Measurements from ENCODE around the gene ROMO1. TPM values are rescaled to one million over a fixed set of nuclear protein-coding genes. Genes with fewer than 3 reads are reported as not detected.

The ROMO1 gene
- total and polyA plus RNA-seq, 2 experiments from 2014 or later, result 152 to 881 TPM

DNA sequence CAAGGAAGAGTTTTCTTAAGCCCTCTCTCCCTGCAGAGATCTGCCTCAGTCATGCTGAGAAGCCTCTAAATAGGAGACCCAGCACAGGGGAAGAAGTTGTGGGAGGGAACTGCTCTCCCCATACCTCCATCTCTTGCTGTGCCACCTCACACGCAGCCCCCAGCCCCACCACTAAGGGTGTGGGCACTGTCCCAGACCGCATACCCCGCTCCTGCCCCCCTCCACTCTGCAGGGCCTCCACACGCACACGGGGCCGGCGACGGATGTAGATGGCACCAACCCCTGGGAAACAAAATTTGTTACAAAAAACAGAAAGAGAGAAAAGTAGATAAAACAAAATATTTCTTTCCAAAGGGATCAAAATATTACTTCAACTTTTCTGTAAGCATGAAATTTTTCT is 24.3 kb upstream of the ROMO1 start (continued):
- TF ChIP-seq, protein P1, sequence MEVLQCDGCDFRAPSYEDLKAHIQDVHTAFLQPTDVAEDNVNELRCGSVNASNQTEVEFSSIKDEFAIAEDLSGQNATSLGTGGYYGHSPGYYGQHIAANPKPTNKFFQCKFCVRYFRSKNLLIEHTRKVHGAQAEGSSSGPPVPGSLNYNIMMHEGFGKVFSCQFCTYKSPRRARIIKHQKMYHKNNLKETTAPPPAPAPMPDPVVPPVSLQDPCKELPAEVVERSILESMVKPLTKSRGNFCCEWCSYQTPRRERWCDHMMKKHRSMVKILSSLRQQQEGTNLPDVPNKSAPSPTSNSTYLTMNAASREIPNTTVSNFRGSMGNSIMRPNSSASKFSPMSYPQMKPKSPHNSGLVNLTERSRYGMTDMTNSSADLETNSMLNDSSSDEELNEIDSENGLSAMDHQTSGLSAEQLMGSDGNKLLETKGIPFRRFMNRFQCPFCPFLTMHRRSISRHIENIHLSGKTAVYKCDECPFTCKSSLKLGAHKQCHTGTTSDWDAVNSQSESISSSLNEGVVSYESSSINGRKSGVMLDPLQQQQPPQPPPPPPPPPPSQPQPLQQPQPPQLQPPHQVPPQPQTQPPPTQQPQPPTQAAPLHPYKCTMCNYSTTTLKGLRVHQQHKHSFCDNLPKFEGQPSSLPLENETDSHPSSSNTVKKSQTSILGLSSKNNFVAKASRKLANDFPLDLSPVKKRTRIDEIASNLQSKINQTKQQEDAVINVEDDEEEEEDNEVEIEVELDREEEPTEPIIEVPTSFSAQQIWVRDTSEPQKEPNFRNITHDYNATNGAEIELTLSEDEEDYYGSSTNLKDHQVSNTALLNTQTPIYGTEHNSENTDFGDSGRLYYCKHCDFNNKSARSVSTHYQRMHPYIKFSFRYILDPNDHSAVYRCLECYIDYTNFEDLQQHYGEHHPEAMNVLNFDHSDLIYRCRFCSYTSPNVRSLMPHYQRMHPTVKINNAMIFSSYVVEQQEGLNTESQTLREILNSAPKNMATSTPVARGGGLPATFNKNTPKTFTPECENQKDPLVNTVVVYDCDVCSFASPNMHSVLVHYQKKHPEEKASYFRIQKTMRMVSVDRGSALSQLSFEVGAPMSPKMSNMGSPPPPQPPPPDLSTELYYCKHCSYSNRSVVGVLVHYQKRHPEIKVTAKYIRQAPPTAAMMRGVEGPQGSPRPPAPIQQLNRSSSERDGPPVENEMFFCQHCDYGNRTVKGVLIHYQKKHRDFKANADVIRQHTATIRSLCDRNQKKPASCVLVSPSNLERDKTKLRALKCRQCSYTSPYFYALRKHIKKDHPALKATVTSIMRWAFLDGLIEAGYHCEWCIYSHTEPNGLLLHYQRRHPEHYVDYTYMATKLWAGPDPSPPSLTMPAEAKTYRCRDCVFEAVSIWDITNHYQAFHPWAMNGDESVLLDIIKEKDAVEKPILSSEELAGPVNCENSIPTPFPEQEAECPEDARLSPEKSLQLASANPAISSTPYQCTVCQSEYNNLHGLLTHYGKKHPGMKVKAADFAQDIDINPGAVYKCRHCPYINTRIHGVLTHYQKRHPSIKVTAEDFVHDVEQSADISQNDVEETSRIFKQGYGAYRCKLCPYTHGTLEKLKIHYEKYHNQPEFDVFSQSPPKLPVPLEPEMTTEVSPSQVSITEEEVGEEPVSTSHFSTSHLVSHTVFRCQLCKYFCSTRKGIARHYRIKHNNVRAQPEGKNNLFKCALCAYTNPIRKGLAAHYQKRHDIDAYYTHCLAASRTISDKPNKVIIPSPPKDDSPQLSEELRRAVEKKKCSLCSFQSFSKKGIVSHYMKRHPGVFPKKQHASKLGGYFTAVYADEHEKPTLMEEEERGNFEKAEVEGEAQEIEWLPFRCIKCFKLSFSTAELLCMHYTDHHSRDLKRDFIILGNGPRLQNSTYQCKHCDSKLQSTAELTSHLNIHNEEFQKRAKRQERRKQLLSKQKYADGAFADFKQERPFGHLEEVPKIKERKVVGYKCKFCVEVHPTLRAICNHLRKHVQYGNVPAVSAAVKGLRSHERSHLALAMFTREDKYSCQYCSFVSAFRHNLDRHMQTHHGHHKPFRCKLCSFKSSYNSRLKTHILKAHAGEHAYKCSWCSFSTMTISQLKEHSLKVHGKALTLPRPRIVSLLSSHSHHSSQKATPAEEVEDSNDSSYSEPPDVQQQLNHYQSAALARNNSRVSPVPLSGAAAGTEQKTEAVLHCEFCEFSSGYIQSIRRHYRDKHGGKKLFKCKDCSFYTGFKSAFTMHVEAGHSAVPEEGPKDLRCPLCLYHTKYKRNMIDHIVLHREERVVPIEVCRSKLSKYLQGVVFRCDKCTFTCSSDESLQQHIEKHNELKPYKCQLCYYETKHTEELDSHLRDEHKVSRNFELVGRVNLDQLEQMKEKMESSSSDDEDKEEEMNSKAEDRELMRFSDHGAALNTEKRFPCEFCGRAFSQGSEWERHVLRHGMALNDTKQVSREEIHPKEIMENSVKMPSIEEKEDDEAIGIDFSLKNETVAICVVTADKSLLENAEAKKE (CRISPR knock-in tag; IDR thresholded peaks at IDR 0.05), result no peak
- TF ChIP-seq, protein P2, sequence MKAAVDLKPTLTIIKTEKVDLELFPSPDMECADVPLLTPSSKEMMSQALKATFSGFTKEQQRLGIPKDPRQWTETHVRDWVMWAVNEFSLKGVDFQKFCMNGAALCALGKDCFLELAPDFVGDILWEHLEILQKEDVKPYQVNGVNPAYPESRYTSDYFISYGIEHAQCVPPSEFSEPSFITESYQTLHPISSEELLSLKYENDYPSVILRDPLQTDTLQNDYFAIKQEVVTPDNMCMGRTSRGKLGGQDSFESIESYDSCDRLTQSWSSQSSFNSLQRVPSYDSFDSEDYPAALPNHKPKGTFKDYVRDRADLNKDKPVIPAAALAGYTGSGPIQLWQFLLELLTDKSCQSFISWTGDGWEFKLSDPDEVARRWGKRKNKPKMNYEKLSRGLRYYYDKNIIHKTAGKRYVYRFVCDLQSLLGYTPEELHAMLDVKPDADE (IDR thresholded peaks at IDR 0.05), result no peak
- TF ChIP-seq ZNF114 (CRISPR knock-in tag; IDR thresholded peaks at IDR 0.05) (no peak), EZH2phosphoT487 (IDR thresholded peaks at IDR 0.05; ENCODE audit: unreplicated experiment) (no peak), ZNF331 (CRISPR knock-in tag; IDR thresholded peaks at IDR 0.05; ENCODE audit: low read depth) (no peak), JUNB (IDR thresholded peaks at IDR 0.05; ENCODE audit: unreplicated experiment) (no peak), POLR2AphosphoS5 (IDR thresholded peaks at IDR 0.05; ENCODE audit: low read depth) (no peak), EZH2 (IDR thresholded peaks at IDR 0.05; ENCODE audit: low read depth, unreplicated experiment) (no peak)

Measured in GM23338 (cell line).